ENCODE data around the gene TPM2. TPM values are rescaled to one million over a fixed set of nuclear protein-coding genes. Genes with fewer than 3 reads are reported as not detected.

The TPM2 gene
- total RNA-seq, 2 experiments from 2014 or later, result 63.1 to 63.5 TPM

- peak overlapping the region; percentile 91 for H3K4me3 ChIP-seq (ENCODE audit: low read length)
- intact Hi-C loops (cut with DNase I, micrococcal nuclease), result loop anchor here (1.0 to 10.0 kb wide), 13 partner anchors 17 to 1033 kb away; partner anchors contain the start of genes GBA2 (in 2 of the 2), RGP1 (in 2 of the 2), ATOSB (in 1 of the 2) and DNAJB5 (in 1 of the 2)
- H3K9me3 ChIP-seq (ENCODE audit: control insufficient read depth in 1 of 2, insufficient read depth in 1 of 2, low read length in 2 of 2), result no peaks in the 10 kb centered on the region
- ChIA-PET CTCF (interaction anchor here (0.8 to 5.8 kb wide), 13 partner anchors 16 to 128 kb away, joined by 3 to 40 read pairs (median 6); partner anchors contain the start of genes CCDC107, GBA2, RGP1 and RMRP), POLR2A (interaction anchor here (0.9 to 3.9 kb wide), 26 partner anchors 8 to 1085 kb away, joined by 3 to 84 read pairs (median 8); partner anchors contain the start of genes ARHGEF39, CCDC107, CLTA and GALT)
- peaks cover 33% of the 10 kb centered on the region for H3K36me3 ChIP-seq (ENCODE audit: insufficient read depth, low read length)
- Mint-ChIP-seq H3K4me1 (ENCODE audit: low read depth) (peaks cover 22% of the 10 kb centered on the region), H3K36me3 (ENCODE audit: low read depth) (peaks cover 35% of the 10 kb centered on the region), H3K27me3 (no peaks in the 10 kb centered on the region), H3K4me3 (peak overlapping the region; percentile 90), H3K27ac (no peak overlapping the region), H3K9me3 (no peaks in the 10 kb centered on the region)
- peak overlapping the region; percentile 83 to 89 for H3K27ac ChIP-seq (ENCODE audit: low read depth in 1 of 2, low read length in 2 of 2)
- DNase-seq (peak in 3 of 14 experiments; percentile 8 to 38 (median 10)), ATAC-seq (ENCODE audit: poor library complexity) (no peak)
- no peaks in the 10 kb centered on the region for H3K27me3 ChIP-seq (ENCODE audit: control insufficient read depth in 1 of 2, insufficient read depth in 2 of 2, low read length in 2 of 2)
- H3K4me1 ChIP-seq (ENCODE audit: insufficient read depth, low read length), result peaks cover 78% of the 10 kb centered on the region
- no peak for TF ChIP-seq CTCF (IDR thresholded peaks at IDR 0.05)
Measured at GRCh38 chr9:35731415-35732184, 41.9 kb upstream of the TPM2 start.

- no peak overlapping the region for H3K27ac Mint-ChIP-seq
- no peaks in the 10 kb centered on the region for H3K9me3 Mint-ChIP-seq
- CTCF ChIA-PET, result interaction anchor here (1.2 to 5.8 kb wide), 6 partner anchors 19 to 126 kb away, joined by 3 to 40 read pairs (median 15); partner anchors contain the start of genes CCDC107, RGP1 and RMRP
- POLR2A ChIA-PET, result interaction anchor here (0.6 to 3.9 kb wide), 9 partner anchors 13 to 120 kb away, joined by 3 to 84 read pairs (median 13); partner anchors contain the start of genes CCDC107, GBA2, RGP1 and RMRP
- H3K4me1 Mint-ChIP-seq (ENCODE audit: low read depth), result peaks cover 14% of the 10 kb centered on the region
- H3K36me3 ChIP-seq (ENCODE audit: insufficient read depth, low read length), result peaks cover 33% of the 10 kb centered on the region
- ATAC-seq (ENCODE audit: poor library complexity), result no peak
- intact Hi-C loops (cut with DNase I, micrococcal nuclease), result loop anchor here (2.0 to 10.0 kb wide), 6 partner anchors 82 to 1034 kb away; partner anchors contain the start of genes ATOSB (in 1 of the 2), DNAJB5 (in 1 of the 2), SPAG8 (in 1 of the 2) and STOML2 (in 1 of the 2)
- peaks cover 34% of the 10 kb centered on the region for H3K36me3 Mint-ChIP-seq (ENCODE audit: low read depth)
- peaks cover 76% of the 10 kb centered on the region for H3K4me1 ChIP-seq (ENCODE audit: insufficient read depth, low read length)
- H3K27ac ChIP-seq (ENCODE audit: low read depth in 1 of 2, low read length in 2 of 2), result peak overlapping the region; percentile 24 to 83
- DNase-seq, result no peak
- H3K9me3 ChIP-seq (ENCODE audit: control insufficient read depth in 1 of 2, insufficient read depth in 1 of 2, low read length in 2 of 2), result no peaks in the 10 kb centered on the region
- H3K27me3 ChIP-seq (ENCODE audit: control insufficient read depth in 1 of 2, insufficient read depth in 2 of 2, low read length in 2 of 2), result no peaks in the 10 kb centered on the region
- H3K4me3 Mint-ChIP-seq, result no peak overlapping the region
- H3K27me3 Mint-ChIP-seq, result no peaks in the 10 kb centered on the region
- no peak for TF ChIP-seq CTCF (IDR thresholded peaks at IDR 0.05)
- H3K4me3 ChIP-seq (ENCODE audit: low read length), result peak overlapping the region; percentile 91
Measured at GRCh38 chr9:35730486-35730854, 40.7 kb upstream of the TPM2 start.

- H3K36me3 Mint-ChIP-seq (ENCODE audit: low read depth), result peaks cover 31% of the 10 kb centered on the region
- no peak for ATAC-seq (ENCODE audit: poor library complexity)
- intact Hi-C loops (cut with DNase I, micrococcal nuclease), result loop anchor here (2.0 to 10.0 kb wide), 6 partner anchors 82 to 1035 kb away; partner anchors contain the start of genes ATOSB (in 1 of the 2), DNAJB5 (in 1 of the 2), SPAG8 (in 1 of the 2) and STOML2 (in 1 of the 2)
Measured at GRCh38 chr9:35729700-35730485, 40.2 kb upstream of the TPM2 start.

More at GRCh38 chr9:35729700-35730485, 40.2 kb upstream of the TPM2 start:
- Histone ChIP-seq H3K4me3 (ENCODE audit: low read length) (peak overlapping the region; percentile 91), H3K27ac (ENCODE audit: low read depth in 1 of 2, low read length in 2 of 2) (peak overlapping the region in 1 of 2 donors; percentile 83), H3K36me3 (ENCODE audit: insufficient read depth, low read length) (peaks cover 33% of the 10 kb centered on the region), H3K27me3 (ENCODE audit: control insufficient read depth in 1 of 2, insufficient read depth in 2 of 2, low read length in 2 of 2) (no peaks in the 10 kb centered on the region), H3K4me1 (ENCODE audit: insufficient read depth, low read length) (peaks cover 76% of the 10 kb centered on the region), H3K9me3 (ENCODE audit: control insufficient read depth in 1 of 2, insufficient read depth in 1 of 2, low read length in 2 of 2) (no peaks in the 10 kb centered on the region)
- H3K4me3 Mint-ChIP-seq, result no peak overlapping the region
- no peaks in the 10 kb centered on the region for H3K27me3 Mint-ChIP-seq
- H3K27ac Mint-ChIP-seq, result no peak overlapping the region
- ChIA-PET POLR2A (interaction anchor here (0.6 to 3.9 kb wide), 11 partner anchors 18 to 119 kb away, joined by 3 to 84 read pairs (median 12); partner anchors contain the start of genes CCDC107, GBA2, RGP1 and RMRP), CTCF (interaction anchor here (1.2 to 5.8 kb wide), 7 partner anchors 20 to 126 kb away, joined by 3 to 40 read pairs (median 13); partner anchors contain the start of genes CCDC107, RGP1 and RMRP)
- H3K4me1 Mint-ChIP-seq (ENCODE audit: low read depth), result peaks cover 15% of the 10 kb centered on the region
- peak in 4 of 14 experiments; percentile 37 to 76 (median 68) for DNase-seq
- no peaks in the 10 kb centered on the region for H3K9me3 Mint-ChIP-seq
- TF ChIP-seq CTCF (IDR thresholded peaks at IDR 0.05), result peak; percentile 33
